IMR-90 (cell line): ENCODE measurements around the gene CAMTA1. TPM values are rescaled to one million over a fixed set of nuclear protein-coding genes. Genes with fewer than 3 reads are reported as not detected.

Experiments used
- ATAC-seq: fragments of 200-7000 bp; cut with Tn5 transposase; 2 replicates; pipeline ENCODE4 v1.9.1; 2020; ENCODE audit warnings: low read depth, mild to moderate bottlenecking, moderate library complexity
- BruUV-seq: library from RNA; stranded (reverse); fragments of 400-500 nt; replicated peaks from 2 replicates; lab custom pipeline; 2021; lab: Mats Ljungman, UMichigan
- CTCF ChIA-PET: fragments of 300-600 bp; formaldehyde crosslinking; extraction: SDS; loops from one replicate; lab custom pipeline; 2021; ENCODE audit warnings: antibody characterized with exemption; lab: Yijun Ruan, JAX
- POLR2A ChIA-PET: fragments of 300-600 bp; sonication (Branson Sonifier 250); formaldehyde crosslinking; loops from one replicate; lab custom pipeline; 2022; ENCODE audit warnings: antibody characterized with exemption; ENCODE audit not compliant: unreplicated experiment; lab: Charles Lee
- DNase-seq: peaks from one replicate; pipeline ENCODE4 v3.0.0; 2013
- H2AFZ ChIP-seq: replicated peaks from 2 replicates; pipeline ENCODE3; 2013; ENCODE audit warnings: low read length, mild to moderate bottlenecking; ENCODE audit not compliant: poor library complexity
- H2AK5ac ChIP-seq: 2 replicates; pipeline ENCODE4 v1.6.1; 2013; ENCODE audit warnings: low read depth, low read length, inconsistent platforms
- H2AK9ac ChIP-seq: replicated peaks from 2 replicates; pipeline ENCODE3; 2013; ENCODE audit warnings: mild to moderate bottlenecking, low read depth, low read length, moderate library complexity; ENCODE audit not compliant: poor library complexity
- H2BK120ac ChIP-seq: 2 replicates; pipeline ENCODE4 v1.6.1; 2013; ENCODE audit warnings: low read depth, low read length, inconsistent platforms
- H2BK15ac ChIP-seq: 3 replicates; pipeline ENCODE4 v1.6.1; 2013; ENCODE audit warnings: low read depth, low read length, inconsistent platforms
- H2BK20ac ChIP-seq: 2 replicates; pipeline ENCODE4 v1.6.1; 2013; ENCODE audit warnings: low read depth, mild to moderate bottlenecking, inconsistent platforms, low read length, moderate library complexity
- H2BK5ac ChIP-seq: 2 replicates; pipeline ENCODE4 v1.6.1; 2013; ENCODE audit warnings: mild to moderate bottlenecking, low read depth, low read length, inconsistent platforms; ENCODE audit not compliant: poor library complexity, severe bottlenecking
- H3K14ac ChIP-seq: replicated peaks from 2 replicates; pipeline ENCODE4 v1.6.1; 2013; ENCODE audit warnings: low read depth, low read length, inconsistent platforms
- H3K18ac ChIP-seq: 2 replicates; pipeline ENCODE4 v1.6.1; 2013; ENCODE audit warnings: low read depth, low read length, control low read depth
- H3K23ac ChIP-seq: 2 replicates; pipeline ENCODE4 v1.6.1; 2013; ENCODE audit warnings: low read depth, low read length, inconsistent platforms
- H3K27ac ChIP-seq: 2 replicates; pipeline ENCODE4 v1.5.1; 2013; ENCODE audit warnings: mild to moderate bottlenecking, control low read depth, low read length; ENCODE audit not compliant: insufficient read depth
- H3K27me3 ChIP-seq: 2 replicates; pipeline ENCODE4 v1.6.1; 2013; ENCODE audit warnings: low read length; ENCODE audit not compliant: control insufficient read depth, insufficient read depth
- H3K36me3 ChIP-seq: 2 replicates; pipeline ENCODE4 v1.6.1; 2013; ENCODE audit warnings: low read length, mixed read lengths; ENCODE audit not compliant: control insufficient read depth, insufficient read depth
- H3K4ac ChIP-seq: 2 replicates; pipeline ENCODE4 v1.6.1; 2013; ENCODE audit warnings: low read depth, low read length, inconsistent platforms
- H3K4me1 ChIP-seq: 2 replicates; pipeline ENCODE4 v1.6.1; 2013; ENCODE audit warnings: low read length, mixed read lengths; ENCODE audit not compliant: control insufficient read depth, insufficient read depth
- H3K4me2 ChIP-seq: 2 replicates; pipeline ENCODE4 v1.6.1; 2013; ENCODE audit warnings: low read depth, mild to moderate bottlenecking, control low read depth, low read length, moderate library complexity
- H3K4me3 ChIP-seq: 2 replicates; pipeline ENCODE4 v1.5.1; 2013; ENCODE audit warnings: low read depth, mild to moderate bottlenecking, control low read depth, low read length, moderate library complexity; ENCODE audit not compliant: insufficient read depth
- H3K56ac ChIP-seq: 2 replicates; pipeline ENCODE4 v1.6.1; 2013; ENCODE audit warnings: low read length, inconsistent platforms; ENCODE audit not compliant: insufficient read depth; ENCODE audit errors: extremely low read depth
- H3K79me1 ChIP-seq, 2 experiments: 2 replicates each; pipeline ENCODE4 v1.6.1; 2013; ENCODE audit warnings: low read length in 2 of 2, inconsistent platforms in 1 of 2, low read depth in 1 of 2
- H3K9ac ChIP-seq: 2 replicates; pipeline ENCODE4 v1.6.1; 2013; ENCODE audit warnings: low read depth, low read length, control low read depth
- H3K9me1 ChIP-seq: 2 replicates; pipeline ENCODE4 v1.6.1; 2013; ENCODE audit warnings: low read length, inconsistent platforms; ENCODE audit not compliant: insufficient read depth
- H3K9me3 ChIP-seq: 2 replicates; pipeline ENCODE4 v1.6.1; 2013; ENCODE audit warnings: low read length; ENCODE audit not compliant: control insufficient read depth, insufficient read depth
- H4K20me1 ChIP-seq: 2 replicates; pipeline ENCODE4 v1.6.1; 2013; ENCODE audit warnings: low read length, inconsistent platforms; ENCODE audit not compliant: insufficient read depth
- H4K5ac ChIP-seq: 2 replicates; pipeline ENCODE4 v1.6.1; 2013; ENCODE audit warnings: mild to moderate bottlenecking, low read depth, low read length, control low read depth
- H4K8ac ChIP-seq, 2 experiments: 2 replicates each; pipeline ENCODE4 v1.6.1; 2013; ENCODE audit warnings: low read depth in 2 of 2, low read length in 2 of 2, control low read depth in 1 of 2, inconsistent platforms in 1 of 2
- H4K91ac ChIP-seq: 2 replicates; pipeline ENCODE4 v1.6.1; 2013; ENCODE audit warnings: low read depth, low read length, inconsistent platforms; ENCODE audit not compliant: insufficient read depth
- BHLHE40 ChIP-seq: fragments of 150-350 bp; IDR thresholded peaks from 2 replicates; pipeline ENCODE4 v1.6.1; 2016; ENCODE audit warnings: mild to moderate bottlenecking, low read depth, low read length
- CEBPB ChIP-seq: IDR thresholded peaks from 2 replicates; pipeline ENCODE4 v1.6.1; 2012; ENCODE audit warnings: low read depth, low read length, improper control_type of control experiment
- CHD1 ChIP-seq: IDR thresholded peaks from 2 replicates; pipeline ENCODE4 v1.6.1; 2012; ENCODE audit warnings: low read depth, low read length, improper control_type of control experiment
- ELK1 ChIP-seq: fragments of 150-350 bp; IDR thresholded peaks from 2 replicates; pipeline ENCODE4 v1.6.1; 2016; ENCODE audit warnings: low read depth, mild to moderate bottlenecking, low read length, moderate library complexity, borderline replicate concordance
- FOS ChIP-seq: fragments of 150-350 bp; IDR thresholded peaks from 2 replicates; pipeline ENCODE4 v1.6.1; 2016; ENCODE audit warnings: low read depth, low read length
- MAFK ChIP-seq: IDR thresholded peaks from 2 replicates; pipeline ENCODE4 v1.6.1; 2012; ENCODE audit warnings: low read depth, low read length, improper control_type of control experiment
- MAZ ChIP-seq: IDR thresholded peaks from 2 replicates; pipeline ENCODE4 v1.6.1; 2012; ENCODE audit warnings: low read depth, mild to moderate bottlenecking, low read length, improper control_type of control experiment, moderate library complexity, borderline replicate concordance
- MXI1 ChIP-seq: IDR thresholded peaks from 2 replicates; pipeline ENCODE4 v1.6.1; 2012; ENCODE audit warnings: low read depth, mild to moderate bottlenecking, low read length, moderate library complexity, borderline replicate concordance
- NFE2L2 ChIP-seq: fragments of 150-350 bp; IDR thresholded peaks from 2 replicates; pipeline ENCODE4 v1.6.1; 2016; ENCODE audit warnings: low read depth, mild to moderate bottlenecking, low read length
- POLR2A ChIP-seq: IDR thresholded peaks from 2 replicates; pipeline ENCODE4 v1.6.1; 2012; ENCODE audit warnings: mild to moderate bottlenecking, low read depth, low read length
- RAD21 ChIP-seq: IDR thresholded peaks from 2 replicates; pipeline ENCODE4 v1.6.1; 2012; ENCODE audit warnings: low read length, improper control_type of control experiment
- RFX5 ChIP-seq: IDR thresholded peaks from 2 replicates; pipeline ENCODE4 v1.8.0; 2012; ENCODE audit warnings: low read depth, mild to moderate bottlenecking, low read length, moderate library complexity
- SMC3 ChIP-seq: fragments of 150-350 bp; IDR thresholded peaks from 2 replicates; pipeline ENCODE4 v1.6.1; 2016; ENCODE audit warnings: low read depth, mild to moderate bottlenecking, antibody characterized with exemption, low read length, moderate library complexity
- USF2 ChIP-seq: fragments of 150-350 bp; IDR thresholded peaks from 2 replicates; pipeline ENCODE4 v1.6.1; 2017; ENCODE audit warnings: mild to moderate bottlenecking, antibody characterized with exemption, low read length, low read depth
- WGBS, 2 experiments: methylation state at CpG; one replicate each; pipeline versions ENCODE4 v1.1.5 to v1.1.7; 2013; ENCODE audit warnings: missing lambda C conversion rate in 2 of 2; ENCODE audit not compliant: insufficient read length in 1 of 2; ENCODE audit errors: extremely low coverage in 2 of 2; 5-methylcytosine and 5-hydroxymethylcytosine counted together
- dilution Hi-C: fragments of 300-500 bp; cut with HindIII; formaldehyde crosslinking; loops from one replicate; pipeline ENCODE4 v1.14.3; 2018; ENCODE audit warnings: low sequenced_read_pairs; ENCODE audit not compliant: unreplicated experiment
- in situ Hi-C: fragments of 300-500 bp; cut with MboI; formaldehyde crosslinking; loops from 3 replicates; pipeline ENCODE4 v1.14.3; 2019; ENCODE audit warnings: low sequenced_read_pairs, inconsistent platforms, mixed read lengths
- intact Hi-C: fragments of 100-400 bp; cut with micrococcal nuclease; formaldehyde crosslinking; loops from 2 replicates; pipeline ENCODE4 v1.10.0; 2022
- polyA plus RNA-seq, 3 experiments: library from polyadenylated mRNA; depleted of rRNA; stranded (reverse); fragments of >200 nt; gene quantifications; 2 replicates each; pipeline ENCODE4 v1.2.3, GENCODE V29; 2012; ENCODE audit warnings: low replicate concordance in 1 of 3
- total RNA-seq: library from RNA; depleted of rRNA; stranded (reverse); fragments of >200 nt; gene quantifications from 2 replicates; pipeline ENCODE4 v1.2.3, GENCODE V29; 2012

CAMTA1 gene
- total and polyA plus RNA-seq, 2 of the 4 experiments (the other 2 are of a cell fraction): 35.5 to 74.3 TPM

- Histone ChIP-seq H2AFZ (peak overlapping the region; percentile 9), H3K4me3 (no peak overlapping the region), H3K9me3 (peaks cover 2% of the 10 kb centered on the region; the same call in 1 of the 2 replicates), H2AK9ac (peak overlapping the region; percentile 30), H2BK20ac (peak overlapping the region; percentile 81), H3K27me3 (no peaks in the 10 kb centered on the region), H3K4ac (peak overlapping the region; percentile 39), H3K4me2 (no peak overlapping the region), H4K8ac (peak overlapping the region; percentile 5 to 47), H3K56ac (no peak overlapping the region; the same call in 1 of the 2 replicates), H3K23ac (no peak overlapping the region), H2BK5ac (peak overlapping the region; percentile 68), H3K9ac (no peak overlapping the region), H3K4me1 (peaks cover 8% of the 10 kb centered on the region), H3K36me3 (no peaks in the 10 kb centered on the region), H4K5ac (peak overlapping the region; percentile 57), H3K27ac (peak overlapping the region; percentile 35), H2BK15ac (peak overlapping the region; percentile 62; the same call in 2 of the 3 replicates), H4K20me1 (no peaks in the 10 kb centered on the region), H2BK120ac (peak overlapping the region; percentile 64), H2AK5ac (peak overlapping the region; percentile 83), H3K9me1 (peaks cover 9% of the 10 kb centered on the region; the same call in 1 of the 2 replicates), H3K14ac (peak overlapping the region; percentile 8; the same call in 1 of the 2 replicates), H3K79me1 (no peaks in the 10 kb centered on the region), H3K18ac (peak overlapping the region; percentile 81), H4K91ac (peak overlapping the region; percentile 83)
- WGBS, 2 experiments: no CpG with 5 or more reads among the region's 4 CpGs
- peak; percentile 98 for ATAC-seq
- no TSS peak for BruUV-seq
- CTCF ChIA-PET: interaction anchor here (0.6 kb wide), 1 partner anchor 49 kb away, joined by 3 read pairs; no protein-coding TSS in a partner anchor
- peak; percentile 100 for DNase-seq
- dilution Hi-C loops: no loop called here
- in situ Hi-C loops: no loop called here
- POLR2A ChIA-PET: no interaction called here
- intact Hi-C loops: loop anchor here (5.0 kb wide), 2 partner anchors 70 to 105 kb away; no protein-coding TSS in a partner anchor
- TF ChIP-seq MAFK (no peak; the same call in 1 of the 2 replicates), ELK1 (no peak), RAD21 (peak; percentile 44), FOS (peak; percentile 100), MXI1 (0 out of 2 replicates have a peak, but pooled peaks have one; percentile 19), CEBPB (peak; percentile 84), USF2 (no peak), POLR2A (no peak), NFE2L2 (peak; percentile 51; the same call in 1 of the 2 replicates), SMC3 (peak; percentile 28; the same call in 1 of the 2 replicates), CHD1 (no peak; the same call in 1 of the 2 replicates), BHLHE40 (peak; percentile 71; the same call in 1 of the 2 replicates), RFX5 (0 out of 2 replicates have a peak, but pooled peaks have one; percentile 15), MAZ (peak; percentile 86; the same call in 1 of the 2 replicates)
Measured at GRCh38 chr1:7401814-7402547, 616.7 kb downstream of the CAMTA1 start.
